GM12872 (cell line): ENCODE measurements around the gene MAP1S.

Experiments
- TF ChIP-seq, protein P1 (sequence below): IDR thresholded peaks from 3 replicates; pipeline ENCODE4 v1.5.1; 2011; ENCODE audit warnings: low read depth, mild to moderate bottlenecking, low read length, moderate library complexity; ENCODE audit not compliant: insufficient read depth

The MAP1S gene

GRCh38 chr19:17770613-17771012, 51.3 kb downstream of the MAP1S start:
- TF ChIP-seq, protein P1, sequence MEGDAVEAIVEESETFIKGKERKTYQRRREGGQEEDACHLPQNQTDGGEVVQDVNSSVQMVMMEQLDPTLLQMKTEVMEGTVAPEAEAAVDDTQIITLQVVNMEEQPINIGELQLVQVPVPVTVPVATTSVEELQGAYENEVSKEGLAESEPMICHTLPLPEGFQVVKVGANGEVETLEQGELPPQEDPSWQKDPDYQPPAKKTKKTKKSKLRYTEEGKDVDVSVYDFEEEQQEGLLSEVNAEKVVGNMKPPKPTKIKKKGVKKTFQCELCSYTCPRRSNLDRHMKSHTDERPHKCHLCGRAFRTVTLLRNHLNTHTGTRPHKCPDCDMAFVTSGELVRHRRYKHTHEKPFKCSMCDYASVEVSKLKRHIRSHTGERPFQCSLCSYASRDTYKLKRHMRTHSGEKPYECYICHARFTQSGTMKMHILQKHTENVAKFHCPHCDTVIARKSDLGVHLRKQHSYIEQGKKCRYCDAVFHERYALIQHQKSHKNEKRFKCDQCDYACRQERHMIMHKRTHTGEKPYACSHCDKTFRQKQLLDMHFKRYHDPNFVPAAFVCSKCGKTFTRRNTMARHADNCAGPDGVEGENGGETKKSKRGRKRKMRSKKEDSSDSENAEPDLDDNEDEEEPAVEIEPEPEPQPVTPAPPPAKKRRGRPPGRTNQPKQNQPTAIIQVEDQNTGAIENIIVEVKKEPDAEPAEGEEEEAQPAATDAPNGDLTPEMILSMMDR, result no peak

- TF ChIP-seq, protein P1, result no peak
These were observed 52.9 kb downstream of the MAP1S start for GRCh38 chr19:17772172-17772571.

- TF ChIP-seq, protein P1, result peak; percentile 73
These were observed 56.1 kb downstream of the MAP1S start for GRCh38 chr19:17775245-17775927.

- TF ChIP-seq, protein P1, result no peak
These were observed 56.9 kb downstream of the MAP1S start for GRCh38 chr19:17775991-17776803.

DNA sequence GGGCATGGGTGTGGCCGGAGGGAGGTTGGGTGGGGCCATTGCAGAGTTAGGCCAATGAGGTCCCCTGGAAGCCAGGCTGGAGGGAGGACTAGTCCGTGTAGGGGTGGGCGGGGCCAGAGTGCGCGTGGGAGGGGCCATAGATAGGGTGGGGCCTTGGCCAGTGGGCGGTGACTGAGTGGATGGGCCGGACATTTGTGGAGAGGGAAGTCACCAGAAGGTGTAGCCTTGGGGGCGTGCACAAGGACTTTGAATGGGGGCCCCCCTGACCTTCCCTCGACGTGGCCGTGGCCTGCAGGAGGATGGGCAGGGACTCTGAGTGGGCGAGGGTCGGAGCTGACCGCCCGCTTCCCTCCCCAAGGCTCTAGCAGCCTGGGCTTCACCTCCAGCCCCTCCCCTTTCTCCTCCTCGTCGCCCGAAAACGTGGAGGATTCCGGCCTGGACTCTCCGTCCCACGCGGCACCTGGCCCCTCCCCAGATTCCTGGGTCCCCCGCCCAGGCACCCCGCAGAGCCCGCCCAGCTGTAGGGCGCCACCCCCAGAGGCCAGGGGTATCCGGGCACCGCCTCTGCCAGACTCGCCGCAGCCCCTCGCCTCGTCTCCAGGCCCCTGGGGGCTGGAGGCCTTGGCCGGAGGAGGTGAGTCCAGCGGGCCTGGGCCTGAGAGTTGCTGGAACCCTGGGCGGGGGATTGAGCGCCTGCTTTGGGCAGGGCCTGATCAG, 59.1 kb downstream of the MAP1S start:
- TF ChIP-seq, protein P1, result no peak

DNA sequence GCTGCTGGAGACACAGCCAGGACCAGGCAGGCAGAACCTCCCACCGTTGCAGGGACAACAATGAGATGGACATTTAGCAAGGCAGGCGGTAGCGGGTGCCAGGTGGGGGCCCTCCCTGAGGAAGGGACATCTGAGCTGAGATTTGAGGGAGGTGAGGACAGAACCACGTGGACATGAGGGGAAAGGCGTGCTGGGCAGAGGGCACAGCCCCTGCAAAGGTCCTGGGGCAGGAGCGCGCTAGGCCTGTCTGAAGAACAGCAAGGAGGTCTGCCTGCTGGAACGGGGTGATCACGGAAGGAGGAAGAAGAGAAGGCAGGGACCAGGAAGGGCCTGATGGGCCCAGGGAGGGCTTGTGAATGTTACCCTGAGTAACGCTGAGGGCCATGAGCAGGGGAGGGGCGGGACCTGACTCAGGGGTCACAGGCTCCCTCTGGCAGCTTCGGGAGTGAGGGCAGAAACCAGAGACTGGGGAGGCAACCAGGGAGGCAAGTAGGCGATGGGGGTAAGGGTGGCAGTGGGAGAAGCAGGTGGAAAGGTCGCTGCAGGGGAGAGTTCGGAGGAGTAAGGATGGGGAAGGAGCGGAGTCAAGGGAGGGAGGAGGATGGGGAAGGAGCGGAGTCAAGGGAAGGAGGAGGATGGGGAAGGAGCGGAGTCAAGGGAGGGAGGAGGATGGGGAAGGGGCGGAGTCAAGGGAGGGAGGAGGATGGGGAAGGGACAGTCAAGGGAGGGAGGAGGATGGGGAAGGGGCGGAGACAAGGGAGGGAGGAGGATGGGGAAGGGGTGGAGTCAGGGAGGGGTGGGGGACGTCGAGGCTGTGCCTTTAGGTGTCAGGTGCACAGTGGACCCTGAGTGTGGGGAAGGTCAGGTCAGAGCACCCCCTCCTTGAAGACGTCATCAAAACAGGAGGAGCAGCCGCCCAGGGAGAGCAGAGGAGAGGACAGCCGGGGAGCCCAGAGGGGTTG, 60.0 kb downstream of the MAP1S start:
- TF ChIP-seq, protein P1, result no peak
